Body of pancreas (tissue), 4 donors: ENCODE data around the gene C21orf91. TPM values are rescaled to one million over a fixed set of nuclear protein-coding genes. Genes with fewer than 3 reads are reported as not detected.

Experiments used
- ATAC-seq: fragments of 150-250 bp; one replicate; pipeline ENCODE4 v1.9.1; 2016
- DNase-seq, 4 donors: peaks; one replicate each; pipeline ENCODE4 v3.0.0-alpha.2; 2019
- H3K27ac ChIP-seq, 4 donors: fragments of 200-600 bp; sonication (generic); 1 replicate in 3 of 4; 2 replicates in 1 of 4; pipeline versions ENCODE4 v1.5.1 to v1.6.1; 2016 to 2019; ENCODE audit warnings: mild to moderate bottlenecking in 1 of 4, mixed read lengths in 1 of 4, moderate library complexity in 1 of 4
- H3K27me3 ChIP-seq, 2 donors: fragments of 200-600 bp; sonication (generic); one replicate each; pipeline ENCODE4 v1.6.0; 2016; ENCODE audit warnings: mild to moderate bottlenecking in 1 of 2
- H3K36me3 ChIP-seq, 2 donors: fragments of 200-600 bp; sonication (generic); replicated peaks in 1 of 2; 2 replicates each; pipeline ENCODE4 v1.5.1; 2016; ENCODE audit warnings: low read depth in 2 of 2; ENCODE audit not compliant: insufficient read depth in 1 of 2
- H3K4me1 ChIP-seq: fragments of 200-600 bp; sonication (generic); one replicate; pipeline ENCODE4 v1.6.0; 2016
- H3K4me3 ChIP-seq, 2 donors: fragments of 200-600 bp; sonication (generic); 1 replicate in 1 of 2; 2 replicates in 1 of 2; pipeline ENCODE4 v1.5.1; 2016 to 2019
- H3K9me3 ChIP-seq, 3 donors: fragments of 200-600 bp; sonication (generic); 1 replicate in 2 of 3; 2 replicates in 1 of 3; pipeline ENCODE4 v1.5.1; 2016
- POLR2A ChIP-seq, 3 donors: fragments of 450-650 bp; IDR thresholded peaks; one replicate each; pipeline ENCODE4 v1.6.1; 2016; ENCODE audit warnings: antibody characterized with exemption in 3 of 3, mild to moderate bottlenecking in 2 of 3
- WGBS, 2 donors: methylation state at CpG; one replicate each; pipeline ENCODE4 v1.1.5; 2017; 5-methylcytosine and 5-hydroxymethylcytosine counted together
- intact Hi-C: fragments of 100-400 bp; cut with DNase I; formaldehyde crosslinking; loops from one replicate; pipeline ENCODE4 v1.15.1; 2023
- total RNA-seq, 2 donors: library from RNA; depleted of rRNA; stranded (reverse); fragments of >200 nt; gene quantifications; one replicate each; pipeline ENCODE4 v1.1.0, GENCODE V29; 2016
- TF ChIP-seq, protein P1 (sequence below), 7 experiments: fragments of 450-650 bp in 4 of 7; fragments of 200-600 bp in 3 of 7; sonication (generic) in 3 of 7; IDR thresholded peaks; one replicate each; pipeline ENCODE4 v1.5.1; 2016 to 2019; ENCODE audit warnings: antibody characterized with exemption in 7 of 7

C21orf91 gene
- total RNA-seq, 2 donors from 2014 or later, result 2.0 to 7.0 TPM

- intact Hi-C loops, result no loop called here
- no peak for ATAC-seq
- Histone ChIP-seq H3K4me3 (no peak overlapping the region), H3K4me1 (no peaks in the 10 kb centered on the region), H3K27me3 (no peaks in the 10 kb centered on the region), H3K27ac (no peak overlapping the region), H3K36me3 (no peaks in the 10 kb centered on the region), H3K9me3 (no peaks in the 10 kb centered on the region)
- DNase-seq, result no peak
- TF ChIP-seq POLR2A (IDR thresholded peaks at IDR 0.05), result no peak
- TF ChIP-seq, protein P1, sequence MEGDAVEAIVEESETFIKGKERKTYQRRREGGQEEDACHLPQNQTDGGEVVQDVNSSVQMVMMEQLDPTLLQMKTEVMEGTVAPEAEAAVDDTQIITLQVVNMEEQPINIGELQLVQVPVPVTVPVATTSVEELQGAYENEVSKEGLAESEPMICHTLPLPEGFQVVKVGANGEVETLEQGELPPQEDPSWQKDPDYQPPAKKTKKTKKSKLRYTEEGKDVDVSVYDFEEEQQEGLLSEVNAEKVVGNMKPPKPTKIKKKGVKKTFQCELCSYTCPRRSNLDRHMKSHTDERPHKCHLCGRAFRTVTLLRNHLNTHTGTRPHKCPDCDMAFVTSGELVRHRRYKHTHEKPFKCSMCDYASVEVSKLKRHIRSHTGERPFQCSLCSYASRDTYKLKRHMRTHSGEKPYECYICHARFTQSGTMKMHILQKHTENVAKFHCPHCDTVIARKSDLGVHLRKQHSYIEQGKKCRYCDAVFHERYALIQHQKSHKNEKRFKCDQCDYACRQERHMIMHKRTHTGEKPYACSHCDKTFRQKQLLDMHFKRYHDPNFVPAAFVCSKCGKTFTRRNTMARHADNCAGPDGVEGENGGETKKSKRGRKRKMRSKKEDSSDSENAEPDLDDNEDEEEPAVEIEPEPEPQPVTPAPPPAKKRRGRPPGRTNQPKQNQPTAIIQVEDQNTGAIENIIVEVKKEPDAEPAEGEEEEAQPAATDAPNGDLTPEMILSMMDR (IDR thresholded peaks at IDR 0.05), result no peak
- 42 to 45% methylated on average over 3 of the region's 3 CpGs for WGBS, 2 donors
Measured at GRCh38 chr21:17828223-17828622, 9.1 kb upstream of the C21orf91 start.

DNA sequence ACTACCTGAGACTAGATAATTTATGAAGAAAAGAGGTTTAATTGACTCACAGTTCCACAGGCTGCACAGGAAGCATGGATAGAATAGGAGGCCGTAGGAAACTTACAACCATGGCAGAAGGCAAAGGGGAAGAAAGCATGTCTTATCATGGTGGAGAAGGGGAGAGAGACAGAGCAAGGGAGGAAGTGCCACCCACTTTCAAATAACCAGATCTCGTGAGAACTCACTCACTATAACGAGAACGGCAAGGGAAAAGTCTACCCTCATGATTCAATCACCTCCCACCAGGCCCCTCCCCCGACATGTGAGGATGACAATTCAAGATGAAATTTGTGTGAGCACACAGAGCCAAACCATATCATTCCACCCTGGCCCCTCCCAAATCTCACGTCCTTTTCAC is 4.7 kb upstream of the C21orf91 start:
- H3K27me3 ChIP-seq, result no peaks in the 10 kb centered on the region
- H3K36me3 ChIP-seq, result no peaks in the 10 kb centered on the region
- H3K27ac ChIP-seq, result no peak overlapping the region
- WGBS, 2 donors, result 54 to 59% methylated on average over 6 of the region's 6 CpGs
- no peak overlapping the region for H3K4me3 ChIP-seq
- intact Hi-C loops, result no loop called here
- H3K4me1 ChIP-seq, result peaks cover 5% of the 10 kb centered on the region
- ATAC-seq (no peak), DNase-seq (no peak)
- no peaks in the 10 kb centered on the region for H3K9me3 ChIP-seq
- TF ChIP-seq POLR2A (IDR thresholded peaks at IDR 0.05), result no peak
- TF ChIP-seq, protein P1 (IDR thresholded peaks at IDR 0.05), result no peak

DNA sequence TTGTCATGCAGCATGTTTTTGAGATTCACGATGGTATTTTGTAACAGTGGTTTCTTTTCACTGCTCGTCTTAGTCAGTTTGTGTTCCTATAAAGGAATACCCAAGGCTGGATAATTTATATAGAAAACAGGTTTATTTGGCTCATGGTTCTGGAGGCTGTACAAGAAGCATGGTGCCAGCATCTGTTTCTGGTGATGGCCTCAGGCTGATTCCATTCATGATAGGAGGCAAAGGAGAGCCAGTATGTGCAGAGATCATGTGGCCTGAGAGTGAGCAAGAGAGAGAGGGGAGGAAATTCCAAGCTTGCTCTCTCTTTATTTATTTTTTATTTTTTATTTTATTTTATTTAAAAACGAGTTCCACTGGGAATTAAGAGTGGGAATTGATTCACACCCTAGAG is 2.0 kb upstream of the C21orf91 start:
- no peak overlapping the region for H3K27ac ChIP-seq
- H3K27me3 ChIP-seq, result no peaks in the 10 kb centered on the region
- no peaks in the 10 kb centered on the region for H3K9me3 ChIP-seq
- intact Hi-C loops, result no loop called here
- 73% methylated on average over 3 of the region's 3 CpGs for WGBS, 2 donors
- H3K4me1 ChIP-seq, result peaks cover 11% of the 10 kb centered on the region
- no peaks in the 10 kb centered on the region for H3K36me3 ChIP-seq
- DNase-seq, result no peak
- H3K4me3 ChIP-seq, result no peak overlapping the region
- TF ChIP-seq, protein P1 (IDR thresholded peaks at IDR 0.05), result no peak
- TF ChIP-seq POLR2A (IDR thresholded peaks at IDR 0.05), result no peak
- no peak for ATAC-seq

DNA sequence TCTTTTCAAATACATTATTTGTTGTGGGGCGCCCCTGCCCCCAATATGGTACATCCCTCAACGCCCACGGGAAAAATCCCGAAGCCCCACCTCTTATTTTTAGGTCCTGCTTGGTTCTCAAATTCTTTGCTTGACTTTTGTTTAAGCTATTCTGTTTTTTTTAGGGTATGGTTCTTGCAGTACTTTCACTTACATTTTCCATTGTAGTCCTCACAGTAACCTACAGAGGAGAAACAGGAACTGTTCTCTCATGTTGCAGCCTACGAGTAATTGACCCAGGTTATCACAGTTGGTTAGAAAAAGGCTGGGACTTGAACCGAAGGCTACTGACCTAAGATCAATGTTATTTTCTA is 697 bp upstream of the C21orf91 start:
- TF ChIP-seq, protein P1 (IDR thresholded peaks at IDR 0.05), result peak in 3 of 7 experiments; percentile 14 to 22 (median 22)
- no peak for TF ChIP-seq POLR2A (IDR thresholded peaks at IDR 0.05)
- Histone ChIP-seq H3K36me3 (no peaks in the 10 kb centered on the region), H3K4me3 (peak overlapping the region; percentile 94 to 95), H3K27me3 (no peaks in the 10 kb centered on the region), H3K27ac (peak overlapping the region; percentile 82 to 96 (median 92)), H3K4me1 (peaks cover 11% of the 10 kb centered on the region), H3K9me3 (no peaks in the 10 kb centered on the region)
- 0 to 1% methylated on average over 6 of the region's 6 CpGs for WGBS, 2 donors
- ATAC-seq, result peak; percentile 57
- intact Hi-C loops, result no loop called here
- DNase-seq, result no peak
